ENCODE data around the gene CACNA1I. TPM values are rescaled to one million over a fixed set of nuclear protein-coding genes. Genes with fewer than 3 reads are reported as not detected.

CACNA1I gene
- total RNA-seq, 1 experiment from 2014 or later: 0.02 TPM

GRCh38 chr22:39699631-39700360 is 129.2 kb downstream of the CACNA1I start:
- peaks cover 12% of the 10 kb centered on the region; the same call in 1 of the 2 replicates for H3K4me1 ChIP-seq
- no peaks in the 10 kb centered on the region for H3K36me3 ChIP-seq
- H3K9me3 ChIP-seq (replicated peaks): no peaks in the 10 kb centered on the region
- no peaks in the 10 kb centered on the region for H3K27me3 ChIP-seq
- no peak overlapping the region for H3K4me3 ChIP-seq
- no peak overlapping the region for H3K27ac ChIP-seq
- DNase-seq: peak; percentile 38 to 63

- Histone ChIP-seq H3K4me1 (peaks cover 12% of the 10 kb centered on the region; the same call in 1 of the 2 replicates), H3K27ac (no peak overlapping the region), H3K4me3 (no peak overlapping the region), H3K9me3 (replicated peaks) (no peaks in the 10 kb centered on the region), H3K36me3 (no peaks in the 10 kb centered on the region), H3K27me3 (no peaks in the 10 kb centered on the region)
- DNase-seq: no peak
Observed at GRCh38 chr22:39700565-39700964, 130.0 kb downstream of the CACNA1I start.

- H3K4me3 ChIP-seq: no peak overlapping the region
- peak in 1 of 2 experiments; percentile 25 for DNase-seq
- peaks cover 12% of the 10 kb centered on the region; the same call in 1 of the 2 replicates for H3K4me1 ChIP-seq
- H3K36me3 ChIP-seq: no peaks in the 10 kb centered on the region
- H3K27me3 ChIP-seq: no peaks in the 10 kb centered on the region
- H3K9me3 ChIP-seq (replicated peaks): no peaks in the 10 kb centered on the region
- H3K27ac ChIP-seq: no peak overlapping the region
Observed at GRCh38 chr22:39703091-39703490, 132.5 kb downstream of the CACNA1I start.

GRCh38 chr22:39703928-39704639 is 133.5 kb downstream of the CACNA1I start:
- peak; percentile 88 to 89 for DNase-seq
- no peaks in the 10 kb centered on the region for H3K9me3 ChIP-seq (replicated peaks)
- H3K4me3 ChIP-seq: no peak overlapping the region
- H3K27me3 ChIP-seq: no peaks in the 10 kb centered on the region
- H3K4me1 ChIP-seq: peaks cover 12% of the 10 kb centered on the region; the same call in 1 of the 2 replicates
- H3K36me3 ChIP-seq: no peaks in the 10 kb centered on the region
- H3K27ac ChIP-seq: peak overlapping the region; percentile 26

- peaks cover 12% of the 10 kb centered on the region; the same call in 1 of the 2 replicates for H3K4me1 ChIP-seq
- no peaks in the 10 kb centered on the region for H3K9me3 ChIP-seq (replicated peaks)
- no peaks in the 10 kb centered on the region for H3K27me3 ChIP-seq
- no peaks in the 10 kb centered on the region for H3K36me3 ChIP-seq
- H3K27ac ChIP-seq: no peak overlapping the region
- no peak overlapping the region for H3K4me3 ChIP-seq
- no peak for DNase-seq
Observed at GRCh38 chr22:39705386-39705785, 134.8 kb downstream of the CACNA1I start.

- no peak for DNase-seq
- H3K9me3 ChIP-seq (replicated peaks): no peaks in the 10 kb centered on the region
- no peaks in the 10 kb centered on the region for H3K36me3 ChIP-seq
- no peaks in the 10 kb centered on the region for H3K27me3 ChIP-seq
- H3K4me3 ChIP-seq: no peak overlapping the region
- peaks cover 18% of the 10 kb centered on the region; the same call in 1 of the 2 replicates for H3K4me1 ChIP-seq
- H3K27ac ChIP-seq: no peak overlapping the region
Observed at GRCh38 chr22:39706376-39707140, 136.0 kb downstream of the CACNA1I start.

GRCh38 chr22:39707351-39707750 is 136.8 kb downstream of the CACNA1I start:
- DNase-seq: no peak
- Histone ChIP-seq H3K27me3 (no peaks in the 10 kb centered on the region), H3K27ac (no peak overlapping the region), H3K4me3 (no peak overlapping the region), H3K36me3 (no peaks in the 10 kb centered on the region), H3K4me1 (peaks cover 18% of the 10 kb centered on the region; the same call in 1 of the 2 replicates), H3K9me3 (replicated peaks) (no peaks in the 10 kb centered on the region)

- no peaks in the 10 kb centered on the region for H3K36me3 ChIP-seq
- H3K4me1 ChIP-seq: peaks cover 18% of the 10 kb centered on the region; the same call in 1 of the 2 replicates
- DNase-seq: no peak
- H3K9me3 ChIP-seq (replicated peaks): no peaks in the 10 kb centered on the region
- no peak overlapping the region for H3K4me3 ChIP-seq
- no peak overlapping the region for H3K27ac ChIP-seq
- H3K27me3 ChIP-seq: no peaks in the 10 kb centered on the region
Observed at GRCh38 chr22:39707816-39708215, 137.3 kb downstream of the CACNA1I start.

GRCh38 chr22:39710380-39711150 is 140.0 kb downstream of the CACNA1I start:
- Histone ChIP-seq H3K27ac (no peak overlapping the region), H3K36me3 (no peaks in the 10 kb centered on the region), H3K4me3 (no peak overlapping the region), H3K27me3 (no peaks in the 10 kb centered on the region), H3K9me3 (replicated peaks) (no peaks in the 10 kb centered on the region), H3K4me1 (peaks cover 6% of the 10 kb centered on the region; the same call in 1 of the 2 replicates)
- peak; percentile 30 to 48 for DNase-seq

- H3K27ac ChIP-seq: no peak overlapping the region
- DNase-seq: no peak
- H3K36me3 ChIP-seq: no peaks in the 10 kb centered on the region
- peaks cover 6% of the 10 kb centered on the region; the same call in 1 of the 2 replicates for H3K4me1 ChIP-seq
- no peak overlapping the region for H3K4me3 ChIP-seq
- no peaks in the 10 kb centered on the region for H3K9me3 ChIP-seq (replicated peaks)
- H3K27me3 ChIP-seq: no peaks in the 10 kb centered on the region
Observed at GRCh38 chr22:39712081-39712480, 141.5 kb downstream of the CACNA1I start.

GRCh38 chr22:39712751-39713525 is 142.4 kb downstream of the CACNA1I start:
- Histone ChIP-seq H3K9me3 (replicated peaks) (no peaks in the 10 kb centered on the region), H3K27ac (no peak overlapping the region), H3K36me3 (no peaks in the 10 kb centered on the region), H3K4me3 (no peak overlapping the region), H3K27me3 (no peaks in the 10 kb centered on the region), H3K4me1 (peaks cover 6% of the 10 kb centered on the region; the same call in 1 of the 2 replicates)
- DNase-seq: peak; percentile 12 to 37

GRCh38 chr22:39713799-39714290 is 143.3 kb downstream of the CACNA1I start:
- no peaks in the 10 kb centered on the region for H3K36me3 ChIP-seq
- DNase-seq: no peak
- peaks cover 6% of the 10 kb centered on the region; the same call in 1 of the 2 replicates for H3K4me1 ChIP-seq
- H3K27ac ChIP-seq: no peak overlapping the region
- H3K9me3 ChIP-seq (replicated peaks): no peaks in the 10 kb centered on the region
- H3K4me3 ChIP-seq: no peak overlapping the region
- H3K27me3 ChIP-seq: no peaks in the 10 kb centered on the region

- H3K4me3 ChIP-seq: no peak overlapping the region
- H3K27me3 ChIP-seq: no peaks in the 10 kb centered on the region
- H3K9me3 ChIP-seq (replicated peaks): no peaks in the 10 kb centered on the region
- peaks cover 6% of the 10 kb centered on the region; the same call in 1 of the 2 replicates for H3K4me1 ChIP-seq
- no peak for DNase-seq
- no peaks in the 10 kb centered on the region for H3K36me3 ChIP-seq
- no peak overlapping the region for H3K27ac ChIP-seq
Observed at GRCh38 chr22:39714321-39714720, 143.8 kb downstream of the CACNA1I start.
